ENCODE data around the gene MYL11. TPM values are rescaled to one million over a fixed set of nuclear protein-coding genes. Genes with fewer than 3 reads are reported as not detected.

MYL11 gene
- total RNA-seq, 2 donors from 2014 or later: 3.5 to 23.5 TPM

- peaks cover 16% of the 10 kb centered on the region for H3K4me1 ChIP-seq (replicated peaks)
Measured at GRCh38 chr16:30352488-30353401, 21.9 kb upstream of the MYL11 start.

GRCh38 chr16:30353438-30354129 lies 21.0 kb upstream of the MYL11 start:
- TF ChIP-seq, protein P1, sequence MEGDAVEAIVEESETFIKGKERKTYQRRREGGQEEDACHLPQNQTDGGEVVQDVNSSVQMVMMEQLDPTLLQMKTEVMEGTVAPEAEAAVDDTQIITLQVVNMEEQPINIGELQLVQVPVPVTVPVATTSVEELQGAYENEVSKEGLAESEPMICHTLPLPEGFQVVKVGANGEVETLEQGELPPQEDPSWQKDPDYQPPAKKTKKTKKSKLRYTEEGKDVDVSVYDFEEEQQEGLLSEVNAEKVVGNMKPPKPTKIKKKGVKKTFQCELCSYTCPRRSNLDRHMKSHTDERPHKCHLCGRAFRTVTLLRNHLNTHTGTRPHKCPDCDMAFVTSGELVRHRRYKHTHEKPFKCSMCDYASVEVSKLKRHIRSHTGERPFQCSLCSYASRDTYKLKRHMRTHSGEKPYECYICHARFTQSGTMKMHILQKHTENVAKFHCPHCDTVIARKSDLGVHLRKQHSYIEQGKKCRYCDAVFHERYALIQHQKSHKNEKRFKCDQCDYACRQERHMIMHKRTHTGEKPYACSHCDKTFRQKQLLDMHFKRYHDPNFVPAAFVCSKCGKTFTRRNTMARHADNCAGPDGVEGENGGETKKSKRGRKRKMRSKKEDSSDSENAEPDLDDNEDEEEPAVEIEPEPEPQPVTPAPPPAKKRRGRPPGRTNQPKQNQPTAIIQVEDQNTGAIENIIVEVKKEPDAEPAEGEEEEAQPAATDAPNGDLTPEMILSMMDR (IDR thresholded peaks at IDR 0.05): no peak
- TF ChIP-seq POLR2AphosphoS5 (IDR thresholded peaks at IDR 0.05) (no peak), POLR2A (IDR thresholded peaks at IDR 0.05) (no peak)

More at GRCh38 chr16:30352488-30353401, 21.9 kb upstream of the MYL11 start:
- no peak for DNase-seq (ENCODE audit: low spot score)
- 81% methylated on average over 14 of the region's 14 CpGs for WGBS
- Histone ChIP-seq H3K9me3 (no peaks in the 10 kb centered on the region), H3K4me3 (no peak overlapping the region), H3K27me3 (replicated peaks; ENCODE audit: insufficient read depth) (no peaks in the 10 kb centered on the region), H3K36me3 (peaks cover 0 to 6% of the 10 kb centered on the region in 2 donors), H3K27ac (peak overlapping the region; percentile 50 to 60)
- TF ChIP-seq, protein P1 (IDR thresholded peaks at IDR 0.05): no peak
- TF ChIP-seq POLR2A (IDR thresholded peaks at IDR 0.05) (no peak), POLR2AphosphoS5 (IDR thresholded peaks at IDR 0.05) (no peak)
- intact Hi-C loops (cut with DNase I): no loop called here

GRCh38 chr16:30354423-30355143 lies 20.0 kb upstream of the MYL11 start:
- Histone ChIP-seq H3K27ac (peak overlapping the region; percentile 94), H3K9me3 (no peaks in the 10 kb centered on the region), H3K4me1 (replicated peaks) (peaks cover 16% of the 10 kb centered on the region), H3K27me3 (replicated peaks; ENCODE audit: insufficient read depth) (no peaks in the 10 kb centered on the region), H3K4me3 (peak overlapping the region; percentile 94 to 96), H3K36me3 (peaks cover 0 to 6% of the 10 kb centered on the region in 2 donors)
- 2% methylated on average over 35 of the region's 36 CpGs for WGBS
- DNase-seq (ENCODE audit: low spot score): no peak
- TF ChIP-seq POLR2A (IDR thresholded peaks at IDR 0.05): no peak
- no peak for TF ChIP-seq POLR2AphosphoS5 (IDR thresholded peaks at IDR 0.05)
- TF ChIP-seq, protein P1 (IDR thresholded peaks at IDR 0.05): no peak
- intact Hi-C loops (cut with DNase I): no loop called here

More at GRCh38 chr16:30353438-30354129, 21.0 kb upstream of the MYL11 start:
- no peaks in the 10 kb centered on the region for H3K27me3 ChIP-seq (replicated peaks; ENCODE audit: insufficient read depth)
- H3K9me3 ChIP-seq: no peaks in the 10 kb centered on the region
- H3K4me1 ChIP-seq (replicated peaks): peaks cover 16% of the 10 kb centered on the region
- H3K36me3 ChIP-seq: peaks cover 0 to 6% of the 10 kb centered on the region in 2 donors
- intact Hi-C loops (cut with DNase I): no loop called here
- peak overlapping the region in 1 of 2 donors; percentile 60 for H3K27ac ChIP-seq
- H3K4me3 ChIP-seq: peak overlapping the region in 1 of 2 donors; percentile 94
- no peak for DNase-seq (ENCODE audit: low spot score)
- WGBS: 86% methylated on average over 23 of the region's 23 CpGs

DNA sequence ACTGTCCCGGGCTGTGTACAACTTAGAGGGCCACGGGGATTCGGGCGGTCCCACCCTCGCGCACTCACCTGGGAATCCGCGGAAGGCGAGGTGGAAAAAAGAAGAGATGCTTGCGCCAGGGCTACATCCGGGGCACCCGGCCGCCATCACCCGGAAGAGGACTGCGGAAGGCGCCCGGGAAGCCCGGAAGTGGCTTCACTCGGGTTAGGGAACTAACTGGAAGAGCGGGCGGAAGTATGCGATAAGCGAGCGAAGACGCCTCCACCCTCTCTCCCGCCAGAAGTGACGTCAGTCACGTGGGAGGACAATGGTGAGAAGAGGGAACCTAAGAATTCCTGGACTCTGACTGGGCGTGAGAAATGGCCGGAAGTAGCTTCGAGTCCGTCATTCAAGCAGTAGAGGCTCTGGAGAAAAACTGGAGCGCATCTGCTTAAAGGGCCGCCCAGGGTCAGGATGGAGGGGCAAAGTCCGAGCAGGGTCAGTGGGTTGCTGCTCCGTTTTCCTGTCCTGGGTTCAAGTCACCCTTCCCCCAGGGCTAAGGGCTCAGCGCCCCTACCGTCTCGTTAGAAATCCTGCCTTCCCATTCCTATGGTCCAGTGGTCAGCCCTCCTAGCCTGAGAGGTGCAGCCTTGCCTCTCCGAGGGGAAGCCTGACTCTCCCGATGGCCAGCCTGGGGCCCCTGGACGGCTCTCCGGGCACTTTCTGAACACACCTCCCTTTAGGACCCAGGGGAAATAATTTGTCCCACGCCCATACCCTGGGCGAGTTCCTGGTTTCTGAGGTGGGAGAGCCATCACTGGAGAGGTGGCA lies 19.3 kb upstream of the MYL11 start, which contains the start of gene CD2BP2:
CD2BP2 (minus strand) TSS at position 165 of the 810 bp plus-strand sequence. CDS start 627 bp downstream, outside the sequence.
- intact Hi-C loops (cut with DNase I): no loop called here
- peak within 1 kb of the TSS; percentile 94 for H3K27ac ChIP-seq
- peaks cover 16% of the 10 kb centered on the region for H3K4me1 ChIP-seq (replicated peaks)
- H3K9me3 ChIP-seq: no peaks in the 10 kb centered on the region
- peak within 1 kb of the TSS; percentile 94 to 96 for H3K4me3 ChIP-seq
- peaks cover 0 to 6% of the 10 kb centered on the region in 2 donors for H3K36me3 ChIP-seq
- no peaks in the 10 kb centered on the region for H3K27me3 ChIP-seq (replicated peaks; ENCODE audit: insufficient read depth)
- TF ChIP-seq POLR2A (IDR thresholded peaks at IDR 0.05) (peak; percentile 43), POLR2AphosphoS5 (IDR thresholded peaks at IDR 0.05) (peak; percentile 99)
- TF ChIP-seq, protein P1 (IDR thresholded peaks at IDR 0.05): peak in 1 of 4 experiments; percentile 17
- under 1% methylated on average over 45 of the region's 45 CpGs for WGBS
- DNase-seq (ENCODE audit: low spot score): peak; percentile 97

Measured in prostate gland (tissue), 2 donors.